Caco-2 (cell line): ENCODE results near the gene DBR1. TPM values are rescaled to one million over a fixed set of nuclear protein-coding genes. Genes with fewer than 3 reads are reported as not detected.

Experiments used
- BruUV-seq: library from RNA; stranded (reverse); fragments of 400-500 nt; replicated peaks from 2 replicates; lab custom pipeline; 2021; lab: Mats Ljungman, UMichigan
- CTCF ChIA-PET: fragments of 300-600 bp; sonication (Branson Sonifier 250); formaldehyde crosslinking; loops from one replicate; lab custom pipeline; 2022; ENCODE audit warnings: antibody characterized with exemption; lab: Charles Lee
- POLR2A ChIA-PET: fragments of 300-600 bp; sonication (Branson Sonifier 250); formaldehyde crosslinking; loops from one replicate; lab custom pipeline; 2022; ENCODE audit warnings: antibody characterized with exemption; lab: Charles Lee
- DNase-seq, 2 experiments: peaks; one replicate each; pipeline versions ENCODE4 v3.0.0 to v3.0.0-alpha.2; 2020 to 2022
- H3K27me3 ChIP-seq: replicated peaks from 2 replicates; pipeline ENCODE4 v1.6.0; 2011; ENCODE audit warnings: low read length; ENCODE audit not compliant: control insufficient read depth, insufficient read depth
- H3K36me3 ChIP-seq: 2 replicates; pipeline ENCODE4 v1.5.1; 2011; ENCODE audit warnings: low read length; ENCODE audit not compliant: control insufficient read depth, insufficient read depth
- H3K4me1 ChIP-seq: fragments of 250-450 bp; sonication (Bioruptor Pico); 2 replicates; pipeline ENCODE4 v1.5.1; 2020; ENCODE audit warnings: mild to moderate bottlenecking
- H3K4me3 ChIP-seq: 2 replicates; pipeline ENCODE4 v1.5.1; 2011; ENCODE audit warnings: low read depth, mild to moderate bottlenecking, control low read depth, low read length
- H3K9me3 ChIP-seq: fragments of 250-450 bp; sonication (Bioruptor Pico); 2 replicates; pipeline ENCODE4 v1.5.1; 2020; ENCODE audit warnings: mild to moderate bottlenecking, moderate library complexity
- H3K27ac Mint-ChIP-seq: one replicate; pipeline ENCODE4 v1.8.0; 2022; ENCODE audit warnings: mixed read lengths; ENCODE audit not compliant: unreplicated experiment
- H3K27me3 Mint-ChIP-seq: one replicate; pipeline ENCODE4 v1.8.0; 2022; ENCODE audit warnings: mixed read lengths; ENCODE audit not compliant: insufficient read depth, unreplicated experiment
- H3K36me3 Mint-ChIP-seq: one replicate; pipeline ENCODE4 v1.8.0; 2022; ENCODE audit warnings: mild to moderate bottlenecking, mixed read lengths; ENCODE audit not compliant: insufficient read depth, unreplicated experiment
- H3K4me1 Mint-ChIP-seq: one replicate; pipeline ENCODE4 v1.8.0; 2022; ENCODE audit warnings: low read depth, mixed read lengths; ENCODE audit not compliant: unreplicated experiment
- H3K4me3 Mint-ChIP-seq: one replicate; pipeline ENCODE4 v1.8.0; 2022; ENCODE audit warnings: mild to moderate bottlenecking, moderate library complexity, mixed read lengths; ENCODE audit not compliant: unreplicated experiment
- H3K9me3 Mint-ChIP-seq: one replicate; pipeline ENCODE4 v1.8.0; 2022; ENCODE audit warnings: mixed read lengths; ENCODE audit not compliant: unreplicated experiment
- CTCF ChIP-seq, 2 experiments: fragments of 200-600 bp in 1 of 2; IDR thresholded peaks; 1 replicate in 1 of 2; 2 replicates in 1 of 2; pipeline versions ENCODE4 v1.5.1 to v1.8.0; 2011 to 2022; ENCODE audit warnings: antibody characterized with exemption in 1 of 2, control low read depth in 1 of 2, inconsistent platforms in 1 of 2, low read depth in 1 of 2, low read length in 1 of 2, mild to moderate bottlenecking in 1 of 2, moderate library complexity in 1 of 2; ENCODE audit not compliant: insufficient read depth in 1 of 2, severe bottlenecking in 1 of 2, unreplicated experiment in 1 of 2
- intact Hi-C: fragments of 100-400 bp; cut with micrococcal nuclease; formaldehyde crosslinking; loops from one replicate; pipeline ENCODE4 v1.10.0; 2022; ENCODE audit not compliant: unreplicated experiment
- total RNA-seq: library from RNA; stranded (reverse); gene quantifications from 2 replicates; pipeline ENCODE4 v1.2.3, GENCODE V29; 2022

DBR1 gene
- total RNA-seq, 1 experiment from 2014 or later: 16.9 TPM

GRCh38 chr3:138219255-138219654 lies 44.5 kb upstream of the DBR1 start:
- H3K9me3 ChIP-seq: no peaks in the 10 kb centered on the region
- no peak for TF ChIP-seq CTCF (IDR thresholded peaks at IDR 0.05; ENCODE audit: insufficient read depth in 1 of 2, low read depth in 1 of 2, low read length in 1 of 2, severe bottlenecking in 1 of 2, unreplicated experiment in 1 of 2)
- Mint-ChIP-seq H3K4me1 (peaks cover 12% of the 10 kb centered on the region), H3K4me3 (no peak overlapping the region), H3K27ac (no peak overlapping the region), H3K9me3 (no peaks in the 10 kb centered on the region), H3K36me3 (peaks cover 17% of the 10 kb centered on the region), H3K27me3 (no peaks in the 10 kb centered on the region)
- no peaks in the 10 kb centered on the region for H3K27me3 ChIP-seq
- H3K4me1 ChIP-seq: peaks cover 6% of the 10 kb centered on the region; the same call in 1 of the 2 replicates
- no TSS peak for BruUV-seq
- H3K36me3 ChIP-seq: no peaks in the 10 kb centered on the region
- H3K4me3 ChIP-seq: no peak overlapping the region
- intact Hi-C loops: no loop called here
- ChIA-PET CTCF (no interaction called here), POLR2A (no interaction called here)
- DNase-seq: no peak

DNA sequence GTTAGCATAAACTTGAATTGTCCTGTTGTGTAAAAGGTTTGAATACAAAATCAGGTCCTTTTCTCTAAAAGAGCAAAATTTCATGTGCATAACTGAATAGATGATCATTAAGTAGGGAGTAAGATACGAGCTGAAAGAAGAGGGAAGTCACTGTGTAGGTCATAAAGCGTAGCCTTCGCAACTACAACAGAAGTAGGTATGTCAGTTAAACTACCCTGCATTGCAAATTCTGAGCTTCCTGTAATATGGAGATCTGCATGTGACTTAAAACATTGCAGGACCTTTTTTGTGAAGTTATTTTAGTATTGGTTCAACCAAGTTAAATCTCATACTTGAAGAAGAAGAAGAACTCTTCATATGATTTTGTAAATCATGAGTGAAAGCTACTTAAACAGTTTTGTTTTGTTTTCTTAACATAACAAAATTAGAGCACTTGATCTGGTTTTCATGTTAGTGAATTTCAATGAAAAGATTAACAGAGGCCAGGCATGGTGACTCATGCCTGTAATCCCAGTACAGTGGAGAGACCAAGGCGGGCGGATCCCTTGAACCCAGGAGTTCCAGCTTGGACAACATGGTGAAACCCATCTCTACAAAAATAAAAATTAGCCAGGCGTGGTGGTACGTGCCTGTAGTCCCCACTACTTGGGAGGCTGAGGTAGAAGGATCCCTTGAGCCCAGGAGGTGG lies 38.8 kb upstream of the DBR1 start:
- no peaks in the 10 kb centered on the region for H3K4me1 Mint-ChIP-seq
- H3K36me3 ChIP-seq: no peaks in the 10 kb centered on the region
- no peaks in the 10 kb centered on the region for H3K27me3 ChIP-seq
- H3K9me3 Mint-ChIP-seq: no peaks in the 10 kb centered on the region
- ChIA-PET CTCF (interaction anchor here (0.6 kb wide), 1 partner anchor 1610 kb away, joined by 3 read pairs; no protein-coding TSS in a partner anchor), POLR2A (interaction anchor here (0.6 kb wide), 1 partner anchor 221 kb away, joined by 4 read pairs; the partner anchor contains the start of gene ESYT3)
- no peak for DNase-seq
- H3K27ac Mint-ChIP-seq: no peak overlapping the region
- no peak overlapping the region for H3K4me3 ChIP-seq
- no peaks in the 10 kb centered on the region for H3K27me3 Mint-ChIP-seq
- H3K4me1 ChIP-seq: no peaks in the 10 kb centered on the region
- TF ChIP-seq CTCF (IDR thresholded peaks at IDR 0.05; ENCODE audit: insufficient read depth in 1 of 2, low read depth in 1 of 2, low read length in 1 of 2, severe bottlenecking in 1 of 2, unreplicated experiment in 1 of 2): no peak
- intact Hi-C loops: no loop called here
- peaks cover 8% of the 10 kb centered on the region for H3K36me3 Mint-ChIP-seq
- no TSS peak for BruUV-seq
- H3K4me3 Mint-ChIP-seq: no peak overlapping the region
- no peaks in the 10 kb centered on the region for H3K9me3 ChIP-seq

- BruUV-seq: no TSS peak
- Histone ChIP-seq H3K4me3 (no peak overlapping the region), H3K4me1 (no peaks in the 10 kb centered on the region), H3K27me3 (no peaks in the 10 kb centered on the region), H3K36me3 (no peaks in the 10 kb centered on the region), H3K9me3 (no peaks in the 10 kb centered on the region)
- intact Hi-C loops: no loop called here
- Mint-ChIP-seq H3K9me3 (no peaks in the 10 kb centered on the region), H3K36me3 (peaks cover 8% of the 10 kb centered on the region), H3K27ac (no peak overlapping the region), H3K27me3 (no peaks in the 10 kb centered on the region), H3K4me3 (no peak overlapping the region), H3K4me1 (peaks cover 13% of the 10 kb centered on the region)
- TF ChIP-seq CTCF (IDR thresholded peaks at IDR 0.05; ENCODE audit: insufficient read depth in 1 of 2, low read depth in 1 of 2, low read length in 1 of 2, severe bottlenecking in 1 of 2, unreplicated experiment in 1 of 2): no peak
- ChIA-PET CTCF (no interaction called here), POLR2A (no interaction called here)
- DNase-seq: no peak
These were observed 35.8 kb upstream of the DBR1 start for GRCh38 chr3:138210528-138210927.
